HG02798 (cell line): Measurements from ENCODE around the gene CEBPZOS.
"Not testable (repeated sequence)": the region's sequence is repeated elsewhere in the genome, so short reads cannot be mapped to it uniquely, and the experiment has no call there.

Source experiments
- ATAC-seq: cut with Tn5 transposase; IDR thresholded peaks from one replicate; pipeline ENCODE4 v1.9.1; 2021; ENCODE audit warnings: mild to moderate bottlenecking; ENCODE audit not compliant: unreplicated experiment, poor library complexity

Gene CEBPZOS

GRCh38 chr2:37189452-37190153 is 6.7 kb upstream of the CEBPZOS start:
- no peak for ATAC-seq

- no peak for ATAC-seq
Observed at GRCh38 chr2:37190290-37190689, 6.0 kb upstream of the CEBPZOS start.

- no peak for ATAC-seq
Observed at GRCh38 chr2:37191253-37191652, 5.0 kb upstream of the CEBPZOS start.

GRCh38 chr2:37191747-37192146 is 4.5 kb upstream of the CEBPZOS start:
- no peak for ATAC-seq

- ATAC-seq, result no peak
Observed at GRCh38 chr2:37192551-37192950, 3.7 kb upstream of the CEBPZOS start.

GRCh38 chr2:37195862-37196319 is 405 bp upstream of the CEBPZOS start:
- not testable (repeated sequence) for ATAC-seq

- ATAC-seq, result no peak
Observed at GRCh38 chr2:37198681-37199065, 2.4 kb downstream of the CEBPZOS start.

- ATAC-seq, result no peak
Observed at GRCh38 chr2:37201208-37201607, 4.9 kb downstream of the CEBPZOS start.

- ATAC-seq, result no peak
Observed at GRCh38 chr2:37201766-37202165, 5.5 kb downstream of the CEBPZOS start.

- no peak for ATAC-seq
Observed at GRCh38 chr2:37203708-37204107, 7.4 kb downstream of the CEBPZOS start.

- not testable (repeated sequence) for ATAC-seq
Observed at GRCh38 chr2:37205071-37205661, 8.9 kb downstream of the CEBPZOS start.

GRCh38 chr2:37205689-37206341 is 9.5 kb downstream of the CEBPZOS start:
- ATAC-seq, result no peak

GRCh38 chr2:37206760-37207159 is 10.5 kb downstream of the CEBPZOS start:
- not testable (repeated sequence) for ATAC-seq

GRCh38 chr2:37211212-37211611 is 14.9 kb downstream of the CEBPZOS start:
- no peak for ATAC-seq

GRCh38 chr2:37211939-37212338 is 15.6 kb downstream of the CEBPZOS start:
- no peak for ATAC-seq

GRCh38 chr2:37215250-37215649 is 19.0 kb downstream of the CEBPZOS start:
- no peak for ATAC-seq

- no peak for ATAC-seq
Observed at GRCh38 chr2:37219046-37219445, 22.8 kb downstream of the CEBPZOS start.

GRCh38 chr2:37223131-37223530 is 26.8 kb downstream of the CEBPZOS start:
- ATAC-seq, result no peak

- ATAC-seq, result no peak
Observed at GRCh38 chr2:37224063-37224462, 27.8 kb downstream of the CEBPZOS start.

GRCh38 chr2:37225129-37225528 is 28.8 kb downstream of the CEBPZOS start:
- not testable (repeated sequence) for ATAC-seq

GRCh38 chr2:37226863-37227262 is 30.6 kb downstream of the CEBPZOS start:
- no peak for ATAC-seq
